Mononuclear cell (primary cell): ENCODE data around the gene POLR1G. TPM values are rescaled to one million over a fixed set of nuclear protein-coding genes. Genes with fewer than 3 reads are reported as not detected.

Experiments
- H3K27me3 ChIP-seq: 2 replicates; pipeline ENCODE4 v1.6.0; 2011; ENCODE audit warnings: low read length, control low read depth; ENCODE audit not compliant: insufficient read depth
- H3K4me1 ChIP-seq: 2 replicates; pipeline ENCODE4 v1.5.1; 2011; ENCODE audit warnings: mild to moderate bottlenecking, low read length, control low read depth; ENCODE audit not compliant: insufficient read depth
- H3K4me3 ChIP-seq: 2 replicates; pipeline ENCODE4 v1.5.1; 2011; ENCODE audit warnings: mild to moderate bottlenecking, low read length, moderate library complexity
- H3K9me3 ChIP-seq: 2 replicates; pipeline ENCODE4 v1.5.1; 2011; ENCODE audit warnings: low read depth, mild to moderate bottlenecking, control low read depth, low read length
- total RNA-seq: library from RNA; depleted of rRNA; stranded (reverse); fragments of >200 nt; gene quantifications from one replicate; pipeline ENCODE4 v1.2.3, GENCODE V29; 2012

Gene POLR1G, protein sequence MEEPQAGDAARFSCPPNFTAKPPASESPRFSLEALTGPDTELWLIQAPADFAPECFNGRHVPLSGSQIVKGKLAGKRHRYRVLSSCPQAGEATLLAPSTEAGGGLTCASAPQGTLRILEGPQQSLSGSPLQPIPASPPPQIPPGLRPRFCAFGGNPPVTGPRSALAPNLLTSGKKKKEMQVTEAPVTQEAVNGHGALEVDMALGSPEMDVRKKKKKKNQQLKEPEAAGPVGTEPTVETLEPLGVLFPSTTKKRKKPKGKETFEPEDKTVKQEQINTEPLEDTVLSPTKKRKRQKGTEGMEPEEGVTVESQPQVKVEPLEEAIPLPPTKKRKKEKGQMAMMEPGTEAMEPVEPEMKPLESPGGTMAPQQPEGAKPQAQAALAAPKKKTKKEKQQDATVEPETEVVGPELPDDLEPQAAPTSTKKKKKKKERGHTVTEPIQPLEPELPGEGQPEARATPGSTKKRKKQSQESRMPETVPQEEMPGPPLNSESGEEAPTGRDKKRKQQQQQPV
- 0.10 TPM for total RNA-seq

DNA sequence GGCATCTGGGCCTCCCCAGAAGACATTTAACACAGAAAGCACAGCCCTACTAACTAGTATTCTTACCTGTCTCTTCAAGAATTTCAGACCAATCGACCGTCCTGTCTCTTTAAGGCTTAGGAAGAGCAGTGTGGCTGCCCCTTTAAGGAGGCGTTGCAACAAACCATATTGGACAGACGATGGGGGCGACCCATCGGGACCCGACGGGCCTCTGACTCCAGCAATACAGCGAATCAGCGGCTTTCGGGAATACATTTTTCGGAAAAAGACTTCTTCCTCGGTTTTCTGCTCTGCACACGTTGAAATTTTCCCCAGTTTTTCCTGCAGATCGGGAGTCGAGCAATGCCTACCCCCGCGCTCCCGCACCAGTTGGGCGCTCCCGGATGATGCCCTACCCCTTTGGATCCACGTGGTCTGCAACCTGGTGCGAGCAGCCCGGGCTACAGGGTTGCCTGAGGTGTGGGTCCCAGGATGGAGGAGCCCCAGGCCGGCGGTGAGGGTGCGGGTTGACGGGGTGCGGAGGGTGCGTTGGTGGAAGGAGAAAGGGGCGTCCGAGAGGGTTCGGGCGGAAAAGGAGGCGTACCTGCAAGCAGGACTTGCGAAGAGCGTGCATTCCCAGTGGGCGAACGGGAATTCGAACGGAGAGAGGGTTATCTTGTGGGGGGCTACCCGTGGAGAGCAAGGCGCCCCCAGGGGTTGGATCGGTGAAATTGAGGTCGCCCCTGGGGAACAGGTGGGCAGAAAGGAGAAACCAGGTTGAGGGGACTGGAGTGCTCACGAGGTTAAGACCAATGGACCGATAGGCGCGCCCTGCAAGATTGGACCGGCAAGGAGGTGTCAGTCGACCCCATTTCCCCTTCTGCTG, at the start of gene POLR1G:
Gene POLR1G, plus strand, starts transcription at position 419 of the 865 bp plus-strand sequence. Its CDS starts 53 bp downstream, at position 472.
- Histone ChIP-seq H3K4me3 (peak within 1 kb of the TSS; percentile 72), H3K4me1 (peaks cover 56% of the 10 kb centered on the region), H3K9me3 (no peaks in the 10 kb centered on the region), H3K27me3 (peaks cover 35% of the 10 kb centered on the region)

DNA sequence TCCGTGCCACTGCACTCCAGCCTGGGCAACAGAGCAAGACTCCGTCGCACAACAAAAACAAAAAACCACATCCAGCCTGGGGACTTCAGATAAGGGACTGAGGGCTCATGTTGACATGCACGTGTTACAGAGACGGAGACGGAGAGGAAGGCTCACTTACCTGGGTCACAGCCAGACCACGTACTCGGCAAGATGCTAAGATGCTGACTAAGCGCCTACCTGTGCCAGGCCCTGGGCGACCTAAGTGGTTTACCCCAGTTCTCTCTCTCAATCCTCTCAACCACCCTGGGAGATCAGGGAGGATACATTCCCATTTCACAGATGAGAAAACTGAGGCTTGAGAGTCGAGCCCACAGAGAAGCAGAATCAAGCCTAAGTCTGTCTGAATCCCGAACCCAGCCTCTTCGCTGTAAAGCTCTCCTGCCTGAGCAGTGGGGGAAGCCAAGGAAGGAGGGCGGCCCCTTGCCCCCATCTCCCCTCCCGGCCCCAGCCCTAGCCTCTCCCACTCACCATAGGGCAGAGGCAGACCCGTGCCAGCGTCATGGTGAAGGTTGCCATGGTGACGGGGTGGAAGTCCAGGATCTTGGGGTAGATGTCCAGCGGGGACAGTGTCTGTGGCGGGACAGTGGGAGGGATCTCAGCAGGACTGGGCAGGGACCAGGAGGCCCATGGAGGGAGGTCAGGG, 49.5 kb upstream of the POLR1G start:
- Histone ChIP-seq H3K9me3 (no peaks in the 10 kb centered on the region), H3K4me1 (no peaks in the 10 kb centered on the region), H3K4me3 (no peak overlapping the region), H3K27me3 (no peaks in the 10 kb centered on the region)

DNA sequence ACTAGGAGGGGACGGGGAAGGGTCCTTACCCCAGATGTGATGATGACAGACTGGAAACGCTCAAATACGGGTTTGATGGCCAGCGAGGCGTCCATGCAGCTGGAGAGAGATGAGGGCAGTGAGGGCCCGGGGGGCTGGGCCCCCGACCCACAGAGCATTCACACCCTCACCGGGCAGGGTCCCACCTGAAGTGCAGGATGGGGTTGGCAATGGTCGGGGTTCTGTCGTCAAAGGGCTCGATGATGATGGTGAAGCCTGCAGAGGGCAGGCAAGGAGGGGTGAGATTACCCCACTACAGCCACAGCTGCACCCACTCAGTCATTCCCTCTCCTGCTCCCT, 49.0 kb upstream of the POLR1G start:
- Histone ChIP-seq H3K27me3 (no peaks in the 10 kb centered on the region), H3K9me3 (no peaks in the 10 kb centered on the region)

DNA sequence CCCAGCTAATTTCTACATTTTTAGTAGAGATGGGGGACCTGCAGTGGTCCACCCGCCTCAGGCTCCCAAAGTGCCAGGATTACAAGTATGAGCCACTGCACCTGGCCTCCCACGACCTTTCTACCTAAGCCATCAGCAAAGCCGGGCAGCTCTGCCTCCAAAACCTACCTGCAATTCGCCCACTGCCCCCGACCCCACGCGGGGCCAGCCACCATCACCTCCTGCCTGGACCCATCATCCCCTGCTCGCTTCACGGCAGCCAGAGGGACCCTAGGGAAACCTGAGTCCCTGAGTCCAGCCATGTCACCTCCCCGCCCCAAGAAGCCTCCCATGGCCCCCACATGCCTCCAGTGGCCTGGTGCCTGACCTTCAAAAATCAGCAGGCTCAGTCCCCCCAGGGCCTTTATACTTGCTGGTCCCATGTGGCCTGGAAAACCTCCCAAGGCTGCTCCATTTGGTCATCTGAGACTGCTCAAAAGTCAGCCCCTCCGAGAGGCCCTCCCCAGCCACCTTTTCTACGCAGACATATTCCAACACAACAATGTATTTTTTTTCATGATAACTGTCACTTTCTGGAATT, 48.1 kb upstream of the POLR1G start:
- Histone ChIP-seq H3K27me3 (no peaks in the 10 kb centered on the region), H3K4me3 (no peak overlapping the region), H3K9me3 (no peaks in the 10 kb centered on the region), H3K4me1 (no peaks in the 10 kb centered on the region)

More for the DNA sequence above, 49.0 kb upstream of the POLR1G start:
- no peak overlapping the region for H3K4me3 ChIP-seq
- H3K4me1 ChIP-seq: no peaks in the 10 kb centered on the region

DNA sequence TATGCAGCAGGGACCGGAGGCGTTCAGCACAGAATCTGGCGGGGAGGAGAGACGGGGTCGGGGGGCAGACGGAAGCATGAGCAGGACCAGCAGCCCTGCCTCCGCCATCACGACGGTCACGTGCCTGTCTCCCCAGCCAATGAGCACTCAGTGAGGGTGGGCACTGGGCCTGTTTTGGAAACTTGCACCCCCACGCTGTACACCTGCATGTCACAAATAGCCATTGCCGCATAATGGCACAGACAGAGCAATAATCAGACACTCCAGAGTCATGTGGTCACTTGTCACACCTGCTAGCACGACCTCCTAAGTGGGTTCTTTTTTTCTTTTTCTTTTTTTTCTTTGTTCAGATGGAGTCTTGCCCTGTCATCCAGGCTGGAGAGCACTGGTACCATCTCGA, 44.8 kb upstream of the POLR1G start:
- Histone ChIP-seq H3K9me3 (no peaks in the 10 kb centered on the region), H3K4me3 (no peak overlapping the region), H3K27me3 (no peaks in the 10 kb centered on the region), H3K4me1 (no peaks in the 10 kb centered on the region)

DNA sequence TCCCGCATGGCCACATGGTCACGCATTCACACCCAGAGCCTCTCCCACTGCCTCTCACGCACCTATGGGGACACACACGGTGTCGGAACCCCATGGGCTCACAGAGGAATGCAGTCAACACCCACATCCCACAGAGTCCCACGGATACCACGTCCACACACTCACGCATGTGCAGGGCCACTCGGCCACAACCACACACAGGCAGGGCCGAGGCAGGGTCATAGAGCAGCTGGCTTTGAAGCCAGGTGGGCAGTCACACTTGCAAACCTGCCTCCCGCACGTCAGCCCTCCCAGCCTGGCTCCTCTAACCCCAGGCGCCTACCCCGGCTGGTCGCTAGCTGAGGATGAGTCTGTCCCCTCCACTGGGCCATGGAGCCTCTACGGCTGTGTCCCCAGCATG, 44.2 kb upstream of the POLR1G start:
- Histone ChIP-seq H3K27me3 (no peaks in the 10 kb centered on the region), H3K4me3 (no peak overlapping the region), H3K4me1 (no peaks in the 10 kb centered on the region), H3K9me3 (no peaks in the 10 kb centered on the region)

DNA sequence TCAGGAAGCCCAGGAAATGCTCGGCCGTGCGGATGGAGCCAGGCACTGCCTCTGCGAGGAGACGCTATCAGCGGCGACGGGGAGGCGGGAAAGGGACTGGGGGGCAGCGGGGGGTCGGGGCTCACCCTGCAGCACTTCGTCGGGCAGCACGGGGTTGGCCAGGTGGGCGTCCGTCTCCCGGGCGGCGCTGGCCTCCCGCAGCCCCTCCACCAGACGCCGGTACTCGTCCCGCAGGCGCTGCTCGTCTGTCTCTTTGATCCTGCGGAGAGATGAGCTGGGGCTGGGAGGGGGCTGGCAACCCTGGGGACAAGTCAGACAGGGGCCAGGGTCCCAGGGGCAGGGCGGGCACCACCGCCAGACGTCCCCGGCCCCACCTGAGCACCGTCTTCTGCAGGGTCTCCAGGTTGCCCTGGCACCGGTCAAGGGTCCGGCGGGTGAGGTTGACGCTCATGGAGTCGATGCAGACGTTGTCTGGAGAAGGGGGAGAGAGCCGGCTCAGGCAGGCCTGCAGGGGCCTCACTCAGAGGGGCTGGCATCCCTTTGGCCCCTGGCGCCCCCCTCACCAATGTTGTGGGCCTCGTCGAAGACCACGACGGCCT, 42.5 kb upstream of the POLR1G start:
- Histone ChIP-seq H3K9me3 (no peaks in the 10 kb centered on the region), H3K4me3 (no peak overlapping the region), H3K27me3 (no peaks in the 10 kb centered on the region), H3K4me1 (no peaks in the 10 kb centered on the region)

DNA sequence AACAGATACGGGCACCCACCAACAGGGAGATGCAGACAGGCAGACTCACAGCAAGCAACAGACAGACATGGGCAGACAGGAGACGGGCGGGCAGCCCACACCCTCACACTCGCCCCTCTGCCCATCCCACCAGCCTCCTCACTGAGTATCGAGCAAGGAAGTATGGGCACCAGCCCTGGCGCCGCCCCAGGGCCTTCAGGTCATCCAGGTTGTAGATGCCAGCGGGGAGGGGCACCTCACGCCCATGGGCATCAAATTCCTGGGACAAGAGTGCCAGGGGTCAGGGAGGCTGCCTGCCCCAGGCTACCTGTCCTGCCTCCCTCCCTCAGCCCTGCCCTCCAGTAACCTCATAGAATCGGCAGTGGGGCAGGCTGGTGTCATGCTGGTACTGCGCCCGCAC, 41.7 kb upstream of the POLR1G start:
- Histone ChIP-seq H3K9me3 (no peaks in the 10 kb centered on the region), H3K4me1 (peaks cover 3% of the 10 kb centered on the region), H3K27me3 (no peaks in the 10 kb centered on the region), H3K4me3 (no peak overlapping the region)

DNA sequence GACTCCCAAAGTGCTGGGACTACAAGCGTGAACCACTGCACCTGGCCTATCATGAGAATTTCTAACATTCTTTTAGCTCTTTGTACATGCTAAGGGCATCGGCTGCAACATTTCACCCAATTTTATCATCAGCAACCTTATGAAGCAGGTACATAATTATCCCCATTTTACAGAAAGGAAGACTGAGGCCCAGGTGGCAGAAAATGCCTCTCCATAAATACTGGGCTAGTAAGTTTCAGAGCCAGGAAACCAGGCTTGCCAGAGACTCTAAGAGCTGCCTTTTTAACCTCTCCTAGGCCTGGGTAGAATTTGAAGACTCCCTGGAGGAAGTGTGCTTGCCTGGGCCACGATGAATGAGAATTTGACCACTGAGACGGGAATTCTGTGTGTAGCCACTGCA, 38.3 kb upstream of the POLR1G start:
- Histone ChIP-seq H3K9me3 (no peaks in the 10 kb centered on the region), H3K27me3 (no peaks in the 10 kb centered on the region), H3K4me3 (no peak overlapping the region), H3K4me1 (peaks cover 14% of the 10 kb centered on the region)

DNA sequence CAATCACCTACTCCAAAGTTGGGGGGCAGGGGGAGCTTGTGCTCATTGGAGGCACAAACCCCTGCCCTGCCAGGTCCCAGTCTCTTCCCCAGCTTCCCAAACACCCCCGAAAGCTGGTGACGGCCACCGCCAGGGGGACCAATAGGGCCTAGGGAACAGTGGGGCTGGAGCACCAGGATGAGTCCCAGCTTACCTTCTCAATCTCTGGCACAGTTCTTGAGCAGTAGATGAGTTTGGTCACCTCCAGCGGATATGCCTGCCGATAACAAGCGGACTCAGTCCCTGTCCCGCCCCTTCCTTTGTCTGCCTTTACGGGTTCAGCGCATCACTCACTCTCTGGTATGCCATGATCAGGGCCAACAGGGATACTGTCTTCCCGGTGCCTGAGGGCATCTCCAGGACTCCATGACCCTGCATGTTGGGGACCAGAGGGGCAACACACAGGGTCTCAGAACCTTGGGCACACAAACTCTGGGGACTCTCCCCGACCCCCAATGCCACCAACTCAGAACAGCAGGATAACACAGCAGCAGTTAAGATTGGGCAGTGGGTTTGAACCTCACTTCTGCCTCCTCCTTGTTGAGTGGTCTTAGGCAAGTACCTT, 37.6 kb upstream of the POLR1G start:
- Histone ChIP-seq H3K4me1 (peaks cover 14% of the 10 kb centered on the region), H3K27me3 (no peaks in the 10 kb centered on the region), H3K9me3 (no peaks in the 10 kb centered on the region), H3K4me3 (no peak overlapping the region)

DNA sequence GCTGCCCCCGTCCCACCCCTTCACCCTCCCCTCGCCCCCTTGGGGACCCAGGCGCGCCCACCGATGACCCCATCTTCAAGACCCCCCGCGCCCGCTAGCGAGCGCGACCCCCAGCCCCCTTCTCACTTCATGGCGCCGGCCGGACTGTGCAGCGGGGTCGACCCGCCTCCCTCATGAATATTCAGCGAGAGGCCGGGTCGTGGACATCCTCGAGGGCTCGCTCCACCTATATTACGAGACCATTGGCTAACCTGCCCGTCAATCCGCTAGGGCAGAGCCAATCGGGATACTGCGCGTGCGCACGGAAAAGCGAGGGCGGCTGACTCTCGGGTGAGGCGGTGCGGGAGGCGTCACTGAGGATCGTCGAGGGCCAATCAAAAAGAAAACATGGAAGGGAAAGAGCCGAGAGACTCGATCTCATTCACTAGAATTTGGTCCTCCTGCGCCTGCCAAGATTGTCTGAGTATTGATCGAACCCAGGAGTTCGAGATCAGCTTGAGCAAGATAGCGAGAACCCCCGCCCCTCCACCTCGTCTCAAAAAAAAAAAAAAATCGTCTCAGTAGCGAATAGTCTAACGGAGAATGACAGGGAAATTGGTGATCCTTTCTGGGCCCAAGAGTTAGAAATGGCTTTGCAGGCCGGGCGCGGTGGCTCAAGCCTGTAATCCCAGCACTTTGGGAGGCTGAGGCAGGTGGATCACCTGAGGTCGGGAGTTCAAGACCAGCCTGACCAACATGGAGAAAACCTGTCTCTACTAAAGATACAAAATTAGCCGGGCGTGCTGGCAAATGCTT, 35.8 kb upstream of the POLR1G start, which contains the start of gene ERCC2:
Gene ERCC2, minus strand, starts transcription at position 164 of the 795 bp plus-strand sequence. Its CDS starts 33 bp downstream, at position 131.
- H3K9me3 ChIP-seq: no peaks in the 10 kb centered on the region
- H3K4me3 ChIP-seq: peak within 1 kb of the TSS; percentile 53

DNA sequence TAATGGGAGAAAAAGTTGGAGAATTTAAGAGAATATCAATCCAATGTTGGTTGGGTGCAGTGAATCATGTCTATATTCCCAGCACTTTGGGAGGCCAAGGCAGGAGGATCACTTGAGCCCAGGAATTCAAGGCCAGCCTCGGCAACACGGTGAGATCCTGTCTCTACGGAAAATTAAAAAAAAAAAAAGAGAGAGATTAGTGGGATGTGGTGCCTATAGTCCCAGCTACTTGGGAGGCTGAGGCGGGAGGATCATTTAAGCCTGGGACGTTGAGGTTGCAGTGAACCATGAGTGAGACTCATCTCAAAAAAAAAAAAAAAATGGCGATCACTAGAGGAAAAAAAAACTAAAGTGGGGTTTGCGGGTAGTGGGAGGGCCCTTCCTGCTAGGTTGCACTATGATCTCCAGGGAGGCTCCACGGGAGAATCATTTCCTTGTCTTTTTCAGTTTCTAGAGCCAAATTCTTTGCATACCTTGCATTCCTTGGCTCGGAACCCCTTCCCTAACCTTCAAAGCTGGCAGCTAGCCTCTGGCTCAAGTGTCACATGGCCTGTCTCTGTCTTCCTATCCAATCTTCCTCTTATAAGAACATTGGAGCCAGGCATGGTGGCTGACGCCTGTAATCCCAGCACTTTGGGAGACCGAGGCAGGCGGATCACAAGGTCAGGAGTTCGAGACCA, 30.3 kb upstream of the POLR1G start:
- Histone ChIP-seq H3K27me3 (no peaks in the 10 kb centered on the region), H3K9me3 (no peaks in the 10 kb centered on the region), H3K4me3 (no peak overlapping the region), H3K4me1 (peaks cover 3% of the 10 kb centered on the region)

More for the DNA sequence above, 35.8 kb upstream of the POLR1G start, which contains the start of gene ERCC2:
- H3K4me1 ChIP-seq: peaks cover 14% of the 10 kb centered on the region
- no peaks in the 10 kb centered on the region for H3K27me3 ChIP-seq

DNA sequence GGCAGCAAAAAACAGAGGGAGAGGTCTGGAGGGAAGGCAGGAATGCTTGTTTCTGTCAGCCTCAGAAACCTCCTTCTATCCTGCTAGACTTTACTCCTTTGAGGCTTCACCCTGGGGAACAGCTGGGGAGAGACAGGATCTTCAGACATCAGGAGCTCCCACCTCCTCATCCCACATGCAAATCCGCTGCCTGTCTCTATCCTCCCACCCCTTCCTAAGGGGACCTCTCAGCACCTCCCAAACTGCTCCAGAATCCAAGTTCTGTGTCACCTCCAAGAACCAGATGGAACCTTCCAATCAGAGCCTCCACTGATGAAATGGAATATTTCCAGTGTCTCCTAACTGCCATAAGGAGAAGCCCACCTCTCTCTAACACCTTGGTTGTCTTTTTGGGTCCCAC, 26.3 kb upstream of the POLR1G start:
- no peaks in the 10 kb centered on the region for H3K4me1 ChIP-seq
- no peak overlapping the region for H3K4me3 ChIP-seq
- peaks cover 7% of the 10 kb centered on the region for H3K27me3 ChIP-seq
- H3K9me3 ChIP-seq: no peaks in the 10 kb centered on the region
